Activated T-cell treated with anti-CD3 and anti-CD28 coated beads, Interleukin-2, amount 50 U/mL, for 1 hour (primary cell): ENCODE measurements around the gene AAMDC.

Source experiments
- DNase-seq: peaks from one replicate; pipeline ENCODE4 v3.0.0-alpha.2; 2020

Gene AAMDC

DNA sequence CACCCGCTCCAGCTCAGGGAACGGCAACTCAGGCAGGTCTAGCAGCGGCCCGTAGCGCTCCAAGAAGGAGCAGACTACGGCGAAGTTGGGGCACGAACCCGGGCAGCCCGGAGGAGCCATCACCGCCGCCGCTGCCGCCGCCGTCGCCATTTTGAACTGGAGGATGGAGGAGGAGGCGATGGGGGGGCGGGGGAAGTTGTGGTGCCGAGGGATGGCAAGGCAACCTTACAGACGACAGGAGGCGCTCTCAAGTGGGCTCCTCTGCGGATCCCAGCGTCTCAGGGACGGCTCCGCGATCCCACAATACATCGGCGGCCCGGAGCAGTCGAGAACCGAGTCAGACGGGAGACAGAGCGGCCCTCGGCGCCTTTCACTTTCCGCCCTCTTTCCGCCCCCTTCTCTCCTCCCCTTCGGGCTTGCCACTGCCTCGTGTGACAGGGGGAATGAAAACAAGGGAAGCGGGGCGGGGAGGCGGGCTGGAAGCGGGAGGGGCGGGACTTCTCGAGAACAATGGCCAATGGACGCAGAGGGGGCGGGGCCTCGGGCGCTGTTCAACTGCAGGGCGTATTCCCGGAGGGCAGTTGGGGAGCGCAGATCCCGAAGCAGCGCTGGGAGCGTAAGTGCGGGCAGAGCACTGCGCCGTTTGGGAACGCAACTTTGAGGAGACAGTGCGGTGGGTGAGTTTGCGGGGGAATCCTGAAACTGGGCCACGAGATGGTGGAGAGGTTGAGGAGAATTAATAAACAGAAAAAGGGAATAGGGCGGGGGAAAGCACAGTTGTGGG, at the start of gene AAMDC, which contains the start of gene RSF1:
Gene AAMDC (plus strand): TSS at position 580 of the 784 bp plus-strand sequence. CDS start 21,353 bp downstream, outside the sequence.
Gene RSF1 (minus strand): TSS at position 158 of the 784 bp plus-strand sequence. CDS start 8 bp downstream, at position 150.
- DNase-seq: peak; percentile 95

DNA sequence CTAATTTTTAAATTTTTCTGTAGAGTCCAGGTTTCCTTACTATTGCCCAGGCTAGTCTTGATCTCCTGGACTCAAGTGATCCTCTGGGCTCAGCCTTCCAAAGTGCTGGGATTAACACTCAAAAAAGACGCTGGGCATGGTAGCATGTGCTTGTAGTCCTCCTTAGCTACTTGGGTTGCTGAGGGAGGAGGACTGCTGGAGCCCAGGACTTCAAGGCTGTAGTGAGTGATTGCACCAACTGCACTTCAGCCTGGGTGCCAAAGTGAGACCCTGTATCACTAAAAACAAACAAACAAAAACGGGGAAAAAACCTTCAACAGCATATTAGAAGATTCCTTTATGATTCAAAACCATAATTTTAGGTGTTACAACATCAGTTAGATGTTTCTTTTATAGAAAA, 45.0 kb upstream of the AAMDC start:
- no peak for DNase-seq

DNA sequence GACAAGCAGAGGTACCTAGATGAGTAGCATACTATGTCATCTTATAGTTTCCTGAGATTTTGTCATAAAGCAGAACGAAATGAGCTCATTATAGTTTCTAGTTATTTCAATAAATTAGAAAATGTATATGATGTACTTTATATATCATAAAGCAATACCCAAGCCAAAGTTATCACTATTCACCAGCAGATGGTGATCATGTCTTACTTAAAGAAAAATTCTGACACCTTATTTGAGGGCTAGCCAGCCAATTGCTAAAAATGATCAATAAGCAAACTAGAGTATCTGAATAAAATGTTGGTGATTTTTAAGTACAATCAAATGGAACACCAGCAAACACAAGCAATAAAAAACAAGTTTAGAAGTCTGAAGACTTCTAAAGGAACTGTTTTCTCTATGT, 44.5 kb upstream of the AAMDC start:
- DNase-seq: no peak

DNA sequence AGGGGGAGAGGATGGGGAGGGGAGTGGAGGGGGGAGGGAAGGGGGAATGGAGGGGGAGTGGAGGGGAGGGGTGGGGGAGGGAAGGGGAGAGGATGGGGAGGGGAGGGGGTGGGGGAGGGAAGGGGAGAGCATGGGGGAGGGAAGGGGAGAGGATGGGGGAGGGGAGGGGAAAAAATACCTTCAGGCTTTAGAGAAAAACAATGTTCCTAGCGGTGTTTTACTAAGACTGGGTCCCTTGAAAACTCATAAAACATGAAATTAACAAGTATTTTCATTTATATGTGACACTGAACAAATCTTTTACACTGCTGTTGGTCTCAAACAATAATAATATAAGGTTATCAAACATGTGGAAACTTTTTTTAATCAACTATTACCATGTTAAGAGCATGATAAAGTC, 42.8 kb upstream of the AAMDC start:
- DNase-seq: no peak

DNA sequence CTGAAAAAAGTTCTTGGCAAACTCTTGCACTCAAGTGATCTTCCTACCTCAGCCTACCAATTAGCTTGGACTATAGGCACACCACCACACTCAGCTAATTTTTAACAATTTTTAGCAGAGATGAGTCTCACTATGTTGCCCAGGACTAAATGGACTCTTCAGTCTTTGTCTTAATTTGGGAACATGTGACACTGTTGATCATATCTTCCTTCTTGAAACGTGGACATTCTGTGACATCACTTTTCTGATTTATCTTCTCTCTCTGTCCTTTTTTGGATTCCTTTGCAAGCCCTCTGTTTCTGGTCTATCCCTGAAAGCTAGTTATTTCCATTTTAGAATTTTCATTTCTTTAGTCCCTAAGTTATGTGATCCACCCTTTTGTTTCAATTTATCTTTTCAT, 42.4 kb upstream of the AAMDC start:
- no peak for DNase-seq

DNA sequence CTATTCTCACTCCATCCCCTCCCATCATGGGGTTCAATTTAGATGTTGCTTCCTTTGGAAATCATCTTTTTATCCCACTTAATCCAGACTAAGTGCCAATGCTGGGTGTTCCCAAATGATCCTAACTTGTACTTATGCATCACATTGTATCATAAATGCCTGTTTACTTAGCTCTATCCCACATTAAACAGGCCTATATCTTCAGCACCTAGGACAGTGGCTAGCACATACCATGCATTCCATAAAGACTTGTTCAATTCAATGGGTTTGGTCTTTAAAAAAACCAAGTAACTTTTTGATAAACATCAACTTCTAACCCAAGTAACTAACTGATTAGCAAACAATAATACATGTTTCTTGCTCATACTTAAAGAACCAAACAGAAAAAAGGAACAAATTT, 41.0 kb upstream of the AAMDC start:
- DNase-seq: no peak

DNA sequence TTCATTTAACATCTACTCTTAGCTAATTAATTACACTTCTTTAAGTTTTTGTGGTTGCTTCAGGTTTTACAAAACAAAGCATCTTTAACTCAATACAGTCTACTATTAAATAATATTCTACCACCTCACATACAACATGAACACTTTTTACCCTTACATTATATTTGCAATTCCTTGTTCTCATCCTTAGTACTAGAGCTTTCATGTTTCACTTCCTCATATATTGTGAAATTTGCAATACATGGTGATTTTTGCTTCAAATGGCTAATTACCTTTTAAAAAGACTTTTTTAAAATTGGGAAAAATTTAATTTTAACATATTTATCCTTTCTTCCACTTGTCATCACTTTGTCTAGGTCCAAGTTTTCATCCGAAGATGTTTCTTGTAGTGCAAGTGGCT, 37.9 kb upstream of the AAMDC start:
- no peak for DNase-seq

DNA sequence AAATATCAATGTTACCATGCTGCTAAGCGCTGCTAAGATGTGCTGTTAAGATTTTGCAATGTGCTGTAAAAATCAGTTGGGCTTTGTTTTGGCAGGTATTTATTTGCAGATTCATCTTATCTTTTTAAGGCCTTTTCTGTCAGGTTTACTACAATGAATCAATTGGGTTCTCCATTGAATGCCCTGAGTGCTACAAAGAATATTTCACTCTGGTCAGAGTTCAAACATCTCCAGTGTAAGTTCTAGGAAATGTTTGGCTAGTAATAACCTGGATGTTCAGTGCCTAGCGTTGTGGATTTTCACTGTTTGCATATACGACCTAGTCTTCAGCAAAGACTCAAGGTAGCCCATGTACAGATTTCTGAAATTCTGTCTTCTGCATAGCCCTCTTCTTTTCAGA, 36.4 kb upstream of the AAMDC start:
- DNase-seq: no peak

DNA sequence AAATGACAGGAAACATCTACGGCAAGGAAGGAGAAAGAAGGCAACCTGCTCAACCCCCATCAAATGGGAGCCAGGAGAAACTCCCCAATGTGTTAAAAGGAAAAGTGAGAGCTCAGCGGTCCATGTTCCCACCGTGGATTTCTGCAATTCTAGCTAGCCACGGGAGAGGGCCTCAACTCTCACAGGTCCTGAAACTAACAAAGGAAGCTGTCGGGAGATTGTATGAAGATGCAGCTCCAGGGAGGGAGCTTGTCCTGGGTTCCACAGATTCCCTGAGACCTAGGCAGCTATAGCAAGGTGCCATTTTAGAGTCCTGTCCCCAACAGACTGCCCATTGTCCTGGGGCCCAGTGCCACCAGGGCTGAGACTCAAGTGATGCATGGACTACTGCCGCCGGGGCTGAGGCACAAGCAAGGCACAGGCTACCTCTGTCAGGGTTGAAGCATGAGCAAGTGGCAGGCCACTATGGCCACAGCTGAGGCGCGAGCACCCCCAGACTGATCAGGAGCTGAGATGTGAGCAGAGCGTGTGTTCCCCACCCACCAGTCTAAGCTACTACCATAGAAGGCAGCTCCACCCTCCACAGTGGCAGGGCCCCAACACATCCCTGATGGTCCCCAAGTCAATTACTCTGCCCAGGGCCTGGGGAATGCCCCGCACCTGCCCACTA, 31.7 kb upstream of the AAMDC start:
- no peak for DNase-seq

DNA sequence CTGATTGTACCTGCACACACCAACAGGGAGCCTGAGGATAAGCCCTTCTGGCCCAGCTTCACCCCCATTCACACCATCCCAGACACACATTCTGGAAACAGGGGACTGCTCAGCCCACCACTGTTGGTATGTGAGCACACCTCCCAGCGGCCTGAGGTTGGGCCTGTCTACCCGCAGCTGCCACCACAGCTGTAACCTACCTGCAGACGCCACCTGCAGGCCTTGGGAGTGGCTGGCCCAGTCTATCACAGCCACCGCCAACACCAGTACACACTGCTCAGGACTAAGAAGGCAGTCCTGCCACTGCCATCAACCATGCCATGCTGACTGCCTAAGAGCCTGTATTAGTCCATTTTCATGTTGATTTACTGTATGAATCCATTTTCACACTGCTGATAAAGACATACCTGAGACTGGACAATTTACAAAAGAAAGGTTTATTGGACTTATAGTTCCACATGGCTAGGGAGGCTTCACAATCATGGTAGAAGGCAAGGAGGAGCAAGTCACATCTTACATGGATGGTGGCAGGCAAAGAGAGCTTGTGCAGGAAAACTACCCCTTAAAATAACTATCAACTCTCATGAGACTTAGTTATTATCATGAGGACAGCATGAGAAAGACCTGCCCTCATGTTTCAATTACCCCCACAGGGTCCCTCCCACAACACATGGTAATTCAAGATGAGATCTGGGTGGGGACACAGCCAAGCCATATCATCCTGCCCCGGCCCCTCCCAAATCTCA, 31.0 kb upstream of the AAMDC start:
- no peak for DNase-seq

DNA sequence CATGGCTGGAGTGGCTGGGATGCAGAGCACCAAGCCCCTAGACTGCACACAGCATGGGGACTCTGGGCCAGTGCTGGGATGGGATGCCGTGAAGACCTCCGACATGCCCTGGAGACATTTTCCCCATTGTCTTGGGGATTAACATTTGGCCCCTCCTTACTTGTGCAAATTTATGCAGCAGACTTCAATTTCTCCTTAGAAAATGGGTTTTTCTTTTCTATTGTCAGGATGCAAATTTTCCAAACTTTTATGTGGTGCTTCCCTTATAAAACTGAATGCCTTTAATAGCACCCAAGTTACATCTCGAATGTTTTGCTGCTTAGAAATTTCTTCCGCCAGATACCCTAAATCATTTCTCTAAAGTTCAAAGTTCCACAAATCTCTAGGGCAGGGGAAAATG, 29.6 kb upstream of the AAMDC start:
- DNase-seq: no peak

DNA sequence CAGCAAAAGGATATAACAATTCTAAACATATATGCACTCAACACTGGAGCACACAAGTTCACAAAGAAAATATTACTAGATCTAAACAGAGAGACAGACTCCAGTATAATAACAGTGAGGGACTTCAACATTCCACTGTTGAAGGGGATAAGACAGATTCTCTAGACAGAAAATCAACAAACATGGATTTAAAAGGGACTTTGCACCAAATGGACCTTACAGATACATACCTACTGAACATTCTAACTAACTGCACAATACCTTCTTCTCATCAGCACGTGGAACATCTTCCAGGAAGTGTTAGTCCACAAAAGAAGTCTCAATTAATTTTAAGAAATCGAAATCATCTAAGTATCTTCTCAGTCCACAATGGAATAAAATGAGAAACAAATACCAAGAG, 27.0 kb upstream of the AAMDC start:
- no peak for DNase-seq

DNA sequence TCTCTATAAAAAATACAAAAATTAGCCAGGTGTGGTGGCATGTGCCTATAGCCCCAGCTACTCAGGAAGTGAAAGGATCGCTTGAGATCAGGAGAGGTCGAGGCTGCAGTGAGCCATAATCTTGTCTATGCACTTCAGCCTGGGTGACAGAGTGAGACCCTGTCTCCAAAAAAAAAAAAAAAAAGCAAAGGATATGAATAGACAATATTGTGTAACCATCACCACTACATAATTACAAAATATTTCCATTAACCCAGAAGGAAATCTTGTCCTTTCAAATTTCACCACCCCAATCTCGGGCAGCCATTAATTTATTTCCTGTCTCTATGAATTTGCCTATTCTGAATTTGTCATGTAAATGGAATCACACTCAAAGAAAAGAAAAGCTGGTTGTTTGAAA, 21.6 kb upstream of the AAMDC start:
- DNase-seq: no peak

DNA sequence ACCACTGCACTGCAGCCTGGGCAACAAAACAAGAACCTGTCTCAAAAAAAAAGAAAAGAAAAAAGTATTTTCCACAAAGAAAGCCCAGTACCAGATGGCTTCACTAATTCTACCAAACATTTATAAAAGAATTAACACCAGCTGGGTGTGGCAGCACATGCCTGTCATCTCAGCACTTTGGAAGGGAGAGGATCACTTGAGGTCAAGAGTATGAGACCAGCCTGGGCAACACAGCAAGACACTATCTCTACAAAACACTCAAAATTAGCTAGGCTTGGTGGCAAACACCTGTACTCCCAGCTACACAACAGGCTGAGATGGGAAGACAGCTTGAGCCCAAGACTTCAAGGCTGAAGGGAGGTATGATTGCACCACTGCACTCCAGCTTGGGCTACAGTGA, 20.5 kb upstream of the AAMDC start:
- DNase-seq: no peak

DNA sequence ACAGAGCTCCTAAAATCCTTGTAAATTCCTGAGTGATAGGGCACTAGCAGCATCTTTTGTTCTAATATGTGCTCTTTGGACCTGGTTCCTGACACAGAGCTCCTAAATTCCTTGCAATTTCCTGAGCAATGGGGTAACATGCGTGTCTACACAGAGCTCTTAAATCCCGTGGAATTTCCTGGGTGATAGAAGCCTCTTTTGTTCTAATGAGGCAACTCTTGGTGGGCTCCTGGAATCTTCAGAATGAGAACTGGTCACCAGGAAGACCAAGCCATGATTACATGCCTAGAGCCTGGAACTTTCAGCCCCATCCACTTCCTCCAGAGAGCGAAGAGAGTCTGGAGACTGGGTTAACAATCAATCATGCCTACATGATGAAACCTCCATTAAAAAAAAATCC, 19.5 kb upstream of the AAMDC start:
- DNase-seq: no peak

DNA sequence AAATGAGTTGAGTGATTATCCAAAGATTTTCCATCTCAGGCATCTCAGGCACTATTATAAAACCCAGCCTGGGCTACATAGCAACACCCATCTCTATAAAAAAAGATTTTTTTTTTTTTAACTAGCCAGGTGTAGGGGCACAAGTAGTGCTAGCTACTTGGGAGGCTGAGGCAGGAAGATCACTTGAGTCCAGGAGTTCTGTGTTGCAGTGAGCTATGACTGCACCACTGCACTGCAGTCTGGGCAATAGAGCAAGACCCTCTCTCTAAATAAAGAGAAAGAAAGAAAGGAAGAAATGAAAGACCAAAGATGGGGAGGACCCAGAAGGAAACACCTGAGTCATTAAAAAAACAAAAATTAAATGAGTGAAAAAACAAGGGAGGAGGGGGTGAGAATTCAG, 14.5 kb upstream of the AAMDC start:
- DNase-seq: no peak

DNA sequence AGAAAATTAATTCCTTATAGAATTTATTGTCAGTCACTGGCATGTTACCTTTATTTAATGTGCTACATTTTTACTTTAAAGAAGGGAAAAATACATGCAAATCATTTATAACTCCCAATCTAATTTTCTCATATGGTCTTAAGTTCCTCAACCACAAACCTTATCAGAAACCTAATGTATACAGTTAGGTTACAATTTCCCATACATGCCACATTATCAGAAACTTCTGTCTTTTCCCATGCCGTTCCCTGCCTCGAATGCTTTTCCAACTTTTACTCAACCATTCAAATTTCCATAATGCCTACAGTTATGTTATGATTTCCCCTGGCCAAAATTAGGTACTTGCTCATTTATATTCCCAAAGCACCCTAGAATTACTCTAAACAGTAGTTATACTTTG, 14.0 kb upstream of the AAMDC start:
- no peak for DNase-seq

DNA sequence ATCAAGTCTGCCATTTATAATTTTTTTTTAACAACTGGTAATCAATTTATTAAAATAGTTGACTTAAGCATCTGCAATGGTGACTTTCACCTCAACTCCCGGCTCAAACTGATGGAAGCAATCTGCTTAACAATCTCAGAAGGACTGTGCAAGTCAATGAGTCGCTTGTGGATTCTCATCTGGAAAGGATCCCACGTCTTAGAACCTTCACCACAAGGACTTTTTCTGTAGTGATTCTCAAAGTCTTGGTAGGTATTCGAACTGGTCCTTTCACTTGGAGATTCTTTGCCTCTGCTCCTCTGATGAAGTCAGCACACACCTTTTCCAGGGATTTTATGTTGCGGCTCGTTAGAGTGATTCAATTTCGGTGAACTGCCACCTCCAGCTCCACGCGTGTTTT, 7.7 kb upstream of the AAMDC start:
- DNase-seq: no peak

DNA sequence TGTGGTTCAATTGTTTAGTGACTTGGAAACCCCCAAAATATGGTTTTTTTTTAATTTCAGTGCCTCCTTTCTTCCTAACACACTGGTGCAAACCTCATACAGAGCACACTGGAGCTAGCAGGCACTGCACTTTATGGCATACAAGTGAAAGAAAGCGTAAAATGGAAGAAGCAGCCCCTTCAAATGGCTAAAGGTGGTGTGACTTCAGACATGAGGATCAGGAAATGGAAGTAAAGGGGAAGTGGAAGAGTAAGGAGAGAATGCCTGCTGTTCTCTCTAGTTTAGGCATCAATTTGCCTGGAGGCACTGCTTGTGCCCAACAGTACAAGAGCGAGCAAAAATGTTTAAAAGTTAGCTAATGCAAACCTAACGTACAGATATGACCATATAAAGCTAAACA, 6.1 kb upstream of the AAMDC start:
- DNase-seq: no peak

DNA sequence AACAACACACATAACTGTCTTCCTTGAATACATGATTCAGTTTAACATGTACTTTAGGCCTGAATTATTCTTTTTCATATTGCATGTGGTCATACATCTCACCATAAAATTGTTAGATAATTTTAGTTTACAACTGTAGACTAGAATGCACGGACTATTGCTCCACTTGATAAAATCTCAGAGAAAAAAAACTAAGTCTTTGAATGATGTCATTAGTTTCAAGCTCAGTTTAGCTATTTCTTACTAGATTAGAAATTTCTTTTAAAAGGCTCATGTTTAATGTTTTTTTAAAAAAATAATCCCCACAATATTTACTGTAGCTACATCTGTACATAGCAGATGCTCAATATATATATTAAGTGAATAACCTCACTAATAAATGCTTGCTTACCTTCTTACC, 5.5 kb upstream of the AAMDC start:
- DNase-seq: no peak

DNA sequence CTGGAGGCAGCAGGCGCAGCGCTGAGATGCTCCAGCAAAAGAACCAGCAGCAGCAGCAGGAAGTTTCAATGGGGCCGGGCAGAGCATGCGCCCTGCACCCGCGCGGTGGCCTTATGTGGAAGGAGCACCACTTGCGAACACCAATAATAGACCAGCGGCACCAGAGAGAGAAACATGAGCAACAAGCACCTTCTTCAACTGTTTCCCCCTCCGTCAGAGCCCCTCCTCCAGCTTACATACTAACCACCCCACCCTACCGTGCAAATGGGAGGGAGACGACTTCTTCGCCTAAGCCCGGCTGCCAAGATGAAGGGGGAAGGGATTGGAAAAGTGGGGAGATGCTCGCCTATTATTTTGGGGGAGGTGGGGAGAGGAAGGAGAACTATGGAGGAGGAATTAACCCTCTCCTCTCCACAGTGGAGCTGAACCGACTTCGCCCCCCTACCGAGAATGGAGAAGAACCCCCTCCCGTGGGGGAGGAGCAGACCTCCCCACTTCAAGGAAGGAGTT, 1.5 kb upstream of the AAMDC start:
- peak; percentile 83 for DNase-seq

DNA sequence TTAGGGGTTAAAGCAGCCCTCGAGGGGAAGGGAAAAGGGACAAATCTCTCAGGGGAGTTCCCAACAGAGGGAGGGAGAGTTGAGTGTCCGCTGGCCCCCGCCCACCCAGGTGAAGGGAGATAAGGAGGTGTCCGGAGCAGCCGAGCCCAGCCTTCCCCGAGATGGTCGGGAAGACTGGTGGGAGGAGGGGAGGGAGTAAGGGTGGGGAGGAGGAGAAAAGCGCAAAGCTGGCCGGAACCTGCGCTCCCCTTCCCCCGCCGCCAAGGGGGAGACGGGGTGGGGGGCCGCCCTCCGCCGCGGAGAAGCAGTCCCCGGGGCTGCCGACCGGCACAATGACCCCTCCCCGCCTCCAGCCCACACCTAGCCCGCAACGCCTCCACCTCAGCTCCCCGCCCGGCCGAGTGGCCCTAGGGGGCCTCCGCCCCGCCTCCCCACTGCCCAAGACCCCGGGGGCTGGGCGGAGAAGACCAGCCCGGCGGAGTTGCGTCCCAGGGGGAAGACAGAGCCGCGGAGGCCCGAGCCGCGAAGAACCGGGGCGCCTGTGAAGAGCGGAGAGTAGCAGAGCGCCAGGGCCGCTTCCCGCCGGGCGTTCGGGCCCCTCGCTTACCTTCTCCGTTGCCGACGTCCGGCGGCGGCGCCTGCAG, 901 bp upstream of the AAMDC start:
- no peak for DNase-seq

DNA sequence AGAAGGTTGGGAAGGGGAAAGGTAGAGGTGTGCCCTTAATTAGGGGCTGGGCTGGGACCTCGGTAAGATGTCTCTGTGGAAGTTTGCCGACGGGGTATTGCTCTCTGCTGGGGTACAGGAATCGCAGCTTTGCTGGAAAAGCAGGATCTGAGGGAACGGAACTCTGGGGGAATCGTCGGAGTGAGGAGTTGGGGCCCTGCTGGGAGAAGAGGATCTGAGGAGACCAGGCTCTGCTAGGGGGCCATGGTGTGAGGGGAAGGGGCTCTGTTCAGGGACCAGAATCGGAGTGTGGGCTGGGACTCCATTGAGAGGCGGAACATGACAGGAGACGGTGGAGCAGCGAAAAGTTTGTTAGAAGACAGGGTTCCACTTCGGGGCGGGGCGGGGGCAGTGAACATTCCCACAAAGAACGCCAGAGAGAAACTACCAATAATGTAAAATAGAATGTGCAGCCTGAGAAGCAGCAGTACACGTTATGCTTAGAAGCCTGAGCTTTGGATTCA, 456 bp downstream of the AAMDC start:
- peak; percentile 29 for DNase-seq
